Hematopoietic multipotent progenitor cell treated with erythropoietin and hydrocortisone succinate and interleukin-3 and kit ligand, for 8 days (in vitro differentiated cells): ENCODE data around the gene TCP11.
A peak's percentile ranks its signal among the peaks of the same experiment; 100 is the strongest.

ENCODE experiments used
- DNase-seq: peaks from one replicate; pipeline ENCODE4 v3.0.0-alpha.2; 2015

The TCP11 gene

GRCh38 chr6:35170891-35171290, 29.8 kb upstream of the TCP11 start:
- DNase-seq = no peak

GRCh38 chr6:35170166-35170565, 29.0 kb upstream of the TCP11 start:
- DNase-seq = no peak

- DNase-seq = no peak
Measured at GRCh38 chr6:35168461-35168861, 27.3 kb upstream of the TCP11 start.

- DNase-seq = no peak
Measured at GRCh38 chr6:35167505-35167904, 26.4 kb upstream of the TCP11 start.

GRCh38 chr6:35166520-35166919, 25.4 kb upstream of the TCP11 start:
- DNase-seq = no peak

- no peak for DNase-seq
Measured at GRCh38 chr6:35166116-35166515, 25.0 kb upstream of the TCP11 start.

- DNase-seq = no peak
Measured at GRCh38 chr6:35165630-35166071, 24.5 kb upstream of the TCP11 start.

GRCh38 chr6:35164868-35165267, 23.7 kb upstream of the TCP11 start:
- no peak for DNase-seq

- DNase-seq = no peak
Measured at GRCh38 chr6:35164277-35164676, 23.1 kb upstream of the TCP11 start.

- no peak for DNase-seq
Measured at GRCh38 chr6:35163836-35164235, 22.7 kb upstream of the TCP11 start.

GRCh38 chr6:35161776-35162607, 20.9 kb upstream of the TCP11 start:
- DNase-seq = no peak

GRCh38 chr6:35161266-35161665, 20.1 kb upstream of the TCP11 start:
- DNase-seq = no peak

GRCh38 chr6:35160642-35161041, 19.5 kb upstream of the TCP11 start:
- DNase-seq = no peak

- no peak for DNase-seq
Measured at GRCh38 chr6:35158520-35158919, 17.4 kb upstream of the TCP11 start.

- no peak for DNase-seq
Measured at GRCh38 chr6:35154947-35155346, 13.8 kb upstream of the TCP11 start.

GRCh38 chr6:35154262-35154661, 13.1 kb upstream of the TCP11 start:
- no peak for DNase-seq

GRCh38 chr6:35152067-35152707, 11.0 kb upstream of the TCP11 start:
- DNase-seq = no peak

- no peak for DNase-seq
Measured at GRCh38 chr6:35151466-35151865, 10.3 kb upstream of the TCP11 start.

GRCh38 chr6:35149891-35150566, 8.9 kb upstream of the TCP11 start:
- no peak for DNase-seq

- no peak for DNase-seq
Measured at GRCh38 chr6:35148167-35148741, 7.1 kb upstream of the TCP11 start.

GRCh38 chr6:35147486-35147885, 6.3 kb upstream of the TCP11 start:
- no peak for DNase-seq

- DNase-seq = no peak
Measured at GRCh38 chr6:35147026-35147425, 5.9 kb upstream of the TCP11 start.

- DNase-seq = peak; percentile 45
Measured at GRCh38 chr6:35146453-35146852, 5.3 kb upstream of the TCP11 start.

GRCh38 chr6:35145757-35146156, 4.6 kb upstream of the TCP11 start:
- DNase-seq = no peak
